Activated CD4-positive, alpha-beta T cell treated with anti-CD3 and anti-CD28 coated beads for 1 hour (primary cell): Measurements from ENCODE around the gene CEP350.

Experiments
- DNase-seq: peaks from one replicate; pipeline ENCODE4 v3.0.0-alpha.2; 2020

The CEP350 gene

GRCh38 chr1:179954493-179955286, at the start of gene CEP350:
Gene CEP350 (plus strand): TSS chr1:179954810. CDS start chr1:179986182, 31,372 bp downstream.
- peak; percentile 97 for DNase-seq

GRCh38 chr1:179910934-179911333, 43.7 kb upstream of the CEP350 start:
- DNase-seq = no peak

- no peak for DNase-seq
Measured at GRCh38 chr1:179911812-179912211, 42.8 kb upstream of the CEP350 start.

GRCh38 chr1:179917601-179918429, 36.8 kb upstream of the CEP350 start:
- no peak for DNase-seq

DNA sequence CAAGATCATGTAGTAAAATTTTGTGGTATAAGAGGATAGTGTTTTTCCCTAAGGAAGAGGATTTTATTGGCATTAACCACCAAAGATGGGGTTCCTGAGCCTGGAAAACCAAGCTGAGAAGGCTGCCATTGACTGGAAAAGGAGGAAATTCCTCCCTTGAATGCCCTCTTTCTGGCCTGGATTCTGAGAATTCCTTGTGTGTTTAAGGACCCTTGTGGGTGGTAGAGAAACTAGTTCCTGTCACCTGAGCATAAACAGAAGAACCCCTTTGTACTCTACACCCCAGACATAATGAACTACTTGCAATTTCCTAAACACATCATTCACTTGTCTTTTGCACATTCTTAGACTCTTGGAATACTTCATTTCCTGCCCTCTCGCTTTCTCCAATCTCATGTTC, 33.1 kb upstream of the CEP350 start:
- DNase-seq = no peak

DNA sequence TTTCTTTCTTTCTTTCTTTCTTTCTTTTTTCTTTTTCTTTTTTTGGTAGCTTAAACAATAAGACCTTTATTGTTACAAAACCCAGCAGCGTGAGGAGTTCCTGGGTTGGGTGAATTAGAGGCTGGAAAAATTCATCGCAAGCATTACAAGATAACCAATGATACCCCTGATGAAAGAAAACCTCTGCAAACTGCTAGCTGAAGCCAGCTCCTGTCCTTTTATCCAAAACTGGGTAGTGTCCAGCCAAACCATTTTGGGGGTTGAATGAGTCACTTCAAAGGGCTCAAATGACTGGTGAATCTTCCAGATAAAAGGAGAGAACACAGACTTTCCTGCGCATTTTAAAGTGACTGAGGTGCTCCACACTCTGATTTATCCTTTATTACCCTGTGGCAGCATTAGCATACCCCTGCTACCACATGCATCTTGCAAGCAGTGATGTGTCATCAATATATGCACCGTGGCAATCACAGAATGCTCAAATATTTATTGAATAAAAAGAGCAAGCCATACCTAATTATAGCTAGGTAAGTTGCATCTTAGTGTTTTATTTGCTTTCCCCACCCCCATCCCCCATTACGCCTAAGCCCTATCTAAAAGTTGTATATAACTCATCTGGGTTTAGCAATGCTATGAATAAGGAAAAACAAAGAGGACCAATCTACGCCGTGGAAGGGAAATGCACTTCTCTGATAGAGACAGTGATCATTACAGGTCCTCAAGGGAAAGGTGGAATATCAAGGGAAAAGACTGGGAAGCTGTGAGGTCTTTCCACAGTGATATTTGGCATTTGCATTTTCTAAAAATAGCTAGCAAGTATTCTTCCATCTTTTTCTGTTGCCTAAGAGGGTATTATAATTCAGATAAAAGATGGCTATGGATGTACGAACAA, 32.4 kb upstream of the CEP350 start:
- no peak for DNase-seq

DNA sequence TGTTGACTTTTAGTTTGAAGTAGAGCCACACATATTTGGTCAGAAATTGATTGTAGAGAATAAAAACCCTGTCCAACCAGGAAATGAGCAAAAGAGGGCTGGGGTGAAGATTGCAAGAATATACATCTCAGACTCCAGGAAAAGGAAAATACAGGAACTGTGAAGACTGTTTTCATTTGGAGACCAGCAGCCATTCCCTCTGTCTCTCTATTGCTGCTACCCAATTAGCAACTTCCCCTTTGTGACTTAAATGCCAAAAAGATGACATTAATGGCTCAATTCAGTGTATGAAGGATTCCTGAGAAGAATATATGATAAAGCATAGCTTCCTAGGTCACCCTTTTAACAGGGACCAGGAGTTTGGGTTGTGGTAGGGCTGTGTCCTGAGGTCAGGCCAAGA, 31.6 kb upstream of the CEP350 start:
- no peak for DNase-seq

DNA sequence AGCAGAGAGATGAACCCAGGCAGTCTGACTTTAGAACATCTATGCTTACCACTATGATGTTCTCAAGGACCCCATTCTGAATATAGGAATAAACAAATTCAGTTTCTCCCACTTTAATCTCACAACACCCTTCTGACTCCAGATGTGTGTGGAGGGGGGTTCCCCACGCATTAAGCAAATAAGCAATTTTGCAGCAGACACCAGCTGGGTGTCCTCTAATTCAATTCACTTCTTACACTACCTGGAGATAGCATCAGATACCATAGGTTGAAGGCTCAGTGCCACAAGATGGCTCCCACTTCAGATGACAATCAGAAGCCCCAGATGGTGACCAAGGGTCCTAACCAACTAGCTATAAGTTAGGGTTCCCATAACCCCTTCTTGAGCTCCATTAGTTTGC, 30.3 kb upstream of the CEP350 start:
- DNase-seq = no peak

DNA sequence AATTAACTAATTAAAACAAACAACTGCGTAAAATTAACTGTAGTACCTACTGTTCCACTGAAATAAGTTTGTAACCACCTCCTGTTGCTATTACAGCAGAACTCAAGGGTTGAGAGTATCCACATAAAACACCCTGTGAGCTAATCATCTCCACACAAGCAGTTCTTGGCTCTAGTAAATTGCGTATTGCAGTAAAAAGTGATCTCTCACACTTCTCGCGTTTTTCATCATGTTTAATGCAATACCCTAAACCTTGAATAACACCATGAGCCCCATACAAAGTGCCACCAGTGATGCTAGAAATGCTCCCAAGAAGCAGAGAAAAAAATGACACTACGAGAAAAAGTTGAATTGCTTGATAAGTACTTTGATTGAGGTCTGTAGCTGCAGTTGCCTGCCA, 29.3 kb upstream of the CEP350 start:
- no peak for DNase-seq

DNA sequence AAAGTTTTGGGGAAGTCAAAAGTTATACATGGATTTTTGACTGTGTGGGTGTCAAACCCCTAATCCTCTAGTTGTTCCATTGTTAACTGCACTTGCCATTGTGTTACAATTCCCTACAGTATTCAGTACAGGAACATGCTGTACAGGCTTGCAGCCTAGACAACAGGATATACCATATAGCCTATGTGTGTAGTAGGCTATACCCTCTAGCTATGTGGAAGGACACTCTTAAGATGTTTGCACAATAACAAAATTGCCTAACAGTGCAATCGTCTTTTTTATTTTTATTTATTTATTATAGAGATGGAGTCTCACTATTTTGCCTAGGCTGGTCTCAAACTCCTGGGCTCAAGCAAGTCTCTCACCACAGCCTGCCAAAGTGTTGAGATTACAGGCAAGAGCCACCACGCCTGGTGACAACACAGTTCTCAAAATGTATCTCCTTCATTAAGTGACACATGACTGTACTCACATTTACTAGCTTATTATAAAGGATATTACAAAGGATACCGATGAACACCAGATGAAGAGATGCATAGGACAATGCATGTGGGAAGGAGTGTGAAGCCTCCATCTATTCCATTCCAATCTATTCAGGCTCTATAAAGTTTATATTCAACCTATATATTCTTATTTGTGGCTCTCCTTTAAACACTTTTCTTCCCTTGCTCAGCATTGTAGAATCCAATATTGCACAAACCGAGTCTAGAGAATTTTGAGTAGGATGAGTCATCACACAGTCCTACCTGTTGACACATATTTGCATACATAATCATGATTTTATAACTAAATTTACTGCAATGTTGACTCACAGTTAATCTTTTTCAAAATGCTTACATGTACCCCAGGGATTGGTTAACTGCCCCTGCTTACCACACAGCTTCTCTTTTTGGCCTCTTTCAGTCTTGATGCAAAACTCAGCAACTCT, 28.4 kb upstream of the CEP350 start:
- DNase-seq = no peak

DNA sequence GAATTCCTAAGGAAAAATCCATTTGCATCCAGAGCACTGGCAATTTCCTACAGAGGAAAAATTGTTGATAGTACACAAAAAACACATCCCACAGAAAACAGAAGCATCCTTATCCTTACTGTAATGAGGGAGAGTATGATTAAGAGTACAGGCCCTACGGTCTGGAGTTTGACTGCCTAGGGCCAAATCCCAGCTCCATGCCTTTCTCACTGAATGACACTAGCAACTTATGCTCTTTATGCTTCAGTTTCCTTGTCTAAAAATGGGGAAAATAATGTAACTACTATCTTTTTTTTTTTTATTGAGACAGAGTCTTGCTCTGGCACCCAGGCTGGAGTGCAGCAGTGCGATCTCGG, 27.8 kb upstream of the CEP350 start:
- no peak for DNase-seq

DNA sequence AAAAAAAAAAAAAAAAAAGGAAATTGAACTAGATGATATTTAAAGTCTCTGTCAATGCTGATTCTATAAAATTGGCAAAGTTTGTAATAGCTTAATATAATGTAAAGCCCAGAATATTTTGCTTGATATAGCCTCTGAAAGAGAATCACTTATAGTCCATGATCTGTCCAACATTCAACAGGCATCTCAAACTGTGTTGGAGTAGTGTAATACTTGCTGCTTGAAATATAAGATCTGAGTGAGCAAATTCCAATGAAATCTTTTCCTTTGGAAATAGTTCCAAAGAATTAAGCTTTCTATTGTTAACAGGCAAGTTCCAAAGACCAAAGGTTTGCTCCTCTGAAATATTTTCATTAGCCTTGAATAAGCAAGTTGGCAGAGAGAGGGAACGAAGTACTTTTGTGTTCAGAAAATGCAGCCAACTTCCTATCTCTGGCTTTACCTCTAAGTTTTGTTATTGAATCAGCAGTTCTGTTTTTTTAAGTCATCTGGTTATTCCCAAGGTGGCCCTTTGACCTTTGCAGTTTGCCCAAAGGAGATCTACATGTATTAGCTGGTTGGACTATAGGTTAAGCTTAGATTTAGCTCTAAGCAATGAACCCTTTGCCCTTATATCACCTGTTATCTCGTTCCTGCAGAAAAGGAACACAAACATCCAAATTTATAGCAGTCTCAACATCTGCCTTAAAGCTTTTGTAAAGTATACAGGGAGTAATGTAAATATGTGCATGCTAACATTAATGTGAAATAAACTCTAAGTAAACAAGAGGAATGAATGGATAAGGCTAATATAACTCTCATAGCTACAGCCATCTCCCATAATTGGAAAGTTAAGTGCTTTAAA, 24.4 kb upstream of the CEP350 start:
- DNase-seq = no peak

- DNase-seq = no peak
Measured at GRCh38 chr1:179930867-179931266, 23.7 kb upstream of the CEP350 start.

DNA sequence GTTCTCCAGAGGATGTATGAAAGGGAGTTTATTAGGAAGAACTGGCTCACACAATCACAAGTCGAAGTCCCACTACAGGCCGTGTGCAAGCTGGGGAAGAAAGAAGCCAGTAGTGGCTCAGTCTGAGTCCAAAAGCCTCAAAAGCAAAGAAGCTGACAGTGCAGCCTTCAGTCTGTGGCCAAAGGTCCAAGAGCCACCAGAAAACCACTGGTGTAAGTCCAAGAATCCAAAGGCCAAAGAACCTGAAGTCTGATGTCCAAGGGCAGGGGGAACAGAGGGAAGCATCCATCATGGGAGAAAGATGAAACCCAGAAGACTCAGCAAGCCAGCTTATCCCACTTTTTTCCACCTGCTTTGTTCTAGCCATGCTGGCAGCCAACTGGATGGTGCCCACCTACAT, 21.4 kb upstream of the CEP350 start:
- DNase-seq = no peak

DNA sequence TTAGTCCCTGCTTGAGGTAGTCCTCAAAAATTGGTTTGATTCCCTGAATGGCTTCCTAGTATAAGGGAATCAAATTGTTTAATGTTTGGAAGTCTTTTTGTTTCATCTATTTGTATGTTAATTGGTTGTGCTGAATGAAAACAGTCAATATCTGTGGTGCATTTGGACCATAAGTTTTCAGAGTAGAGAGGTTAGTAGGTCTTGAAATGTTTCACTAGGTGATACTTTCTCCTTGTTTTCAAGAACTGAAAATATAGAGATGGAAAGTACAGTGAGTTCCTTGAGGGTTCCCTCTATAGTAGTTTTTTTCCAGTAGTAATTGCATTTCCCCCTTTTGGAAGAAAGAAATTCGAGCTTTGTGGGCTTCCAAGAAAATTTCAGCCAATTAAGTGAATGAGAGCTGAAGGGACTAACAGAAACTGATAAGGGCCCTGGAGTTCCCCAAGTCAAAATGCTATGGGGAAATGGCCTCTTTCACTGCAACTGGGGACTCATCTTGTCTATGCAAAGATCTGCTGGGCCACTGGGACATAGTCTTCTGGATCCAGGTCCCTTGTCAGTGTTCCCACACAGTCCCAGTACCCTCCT, 18.6 kb upstream of the CEP350 start:
- DNase-seq = no peak

- no peak for DNase-seq
Measured at GRCh38 chr1:179937668-179938254, 16.8 kb upstream of the CEP350 start.

DNA sequence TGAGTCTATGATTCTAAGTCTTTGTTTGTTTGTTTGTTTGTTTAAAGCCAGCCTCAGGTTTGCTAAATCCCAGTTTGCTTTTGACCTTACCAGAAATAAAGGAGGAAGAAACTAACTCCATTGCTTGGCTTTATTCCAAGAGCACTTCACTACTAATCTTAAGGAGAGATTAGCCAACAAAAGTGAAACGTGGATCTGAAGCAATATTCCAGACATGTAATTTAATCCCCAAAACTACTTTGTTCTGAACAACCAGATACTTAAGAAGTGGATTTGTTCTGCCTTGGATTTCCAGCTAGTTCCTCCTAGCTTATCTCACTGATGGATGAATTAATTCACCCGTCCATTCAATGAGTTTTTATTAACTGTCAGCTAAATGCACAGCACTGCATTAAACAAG, 15.9 kb upstream of the CEP350 start:
- no peak for DNase-seq

DNA sequence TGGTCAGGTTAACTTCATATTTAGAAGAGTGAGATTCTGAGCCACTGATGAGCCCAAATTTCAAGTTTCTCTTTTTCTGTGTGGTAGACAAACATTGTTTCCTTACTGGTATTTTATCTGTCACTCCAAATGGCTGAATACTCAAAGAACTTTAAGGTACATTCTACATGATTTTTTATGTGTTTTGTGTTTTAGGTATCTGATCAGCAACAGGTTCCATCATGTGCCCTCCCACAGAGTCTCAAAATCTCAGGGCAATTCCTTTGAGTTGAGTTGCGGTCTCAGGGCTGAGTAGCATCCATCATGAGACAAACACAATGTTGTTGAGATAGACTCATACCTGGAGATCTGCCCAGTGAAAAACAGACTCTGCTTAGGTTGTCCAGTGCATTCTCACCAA, 14.7 kb upstream of the CEP350 start:
- no peak for DNase-seq

DNA sequence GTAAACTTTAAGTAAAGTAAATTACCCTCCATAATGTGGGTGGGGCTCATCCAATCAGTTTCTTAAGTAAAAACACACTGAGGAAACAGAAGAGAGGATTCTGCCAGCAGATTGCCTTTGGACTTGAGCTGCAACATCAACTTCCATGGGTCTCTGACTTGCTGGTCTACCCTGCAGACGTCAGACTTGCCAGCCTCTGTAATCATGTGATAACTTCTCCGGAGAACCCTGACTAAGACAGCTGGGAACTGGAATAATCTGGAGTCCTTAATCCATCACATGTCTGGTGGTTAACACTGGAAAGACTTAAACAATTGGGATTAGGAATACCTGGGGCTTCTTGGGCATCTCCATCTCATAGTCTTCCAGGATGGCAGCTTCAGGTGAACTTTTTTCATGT, 13.2 kb upstream of the CEP350 start:
- DNase-seq = no peak

DNA sequence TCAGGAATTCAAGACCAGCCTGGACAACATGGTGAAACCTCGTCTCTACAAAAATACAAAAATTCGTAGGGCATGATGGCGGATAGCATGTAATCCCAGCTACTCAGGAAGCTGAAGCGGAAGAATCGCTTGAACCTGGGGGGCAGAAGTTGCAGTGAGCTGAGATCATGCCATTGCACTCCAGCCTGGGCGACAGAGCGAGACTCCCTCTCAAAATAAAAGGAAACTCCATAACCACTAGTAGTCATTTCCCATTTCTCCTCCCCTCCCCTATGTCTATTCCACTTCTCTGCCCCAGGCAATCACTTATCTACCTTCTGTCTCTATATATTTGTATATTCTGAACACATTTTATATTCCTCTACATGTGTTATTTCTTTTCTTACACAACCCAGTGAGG, 4.0 kb upstream of the CEP350 start:
- no peak for DNase-seq
